Ecto neural progenitor cell (in vitro differentiated cells): Measurements from ENCODE around the gene NYAP2.

Source experiments
- DNase-seq: peaks from one replicate; pipeline ENCODE4 v3.0.0-alpha.2; 2018; ENCODE audit warnings: low spot score

Gene NYAP2

GRCh38 chr2:225484751-225485150 is 85.2 kb downstream of the NYAP2 start:
- no peak for DNase-seq

GRCh38 chr2:225486236-225486635 is 86.7 kb downstream of the NYAP2 start:
- no peak for DNase-seq

- DNase-seq, result no peak
These were observed 88.4 kb downstream of the NYAP2 start for GRCh38 chr2:225487878-225488416.

- DNase-seq, result no peak
These were observed 89.2 kb downstream of the NYAP2 start for GRCh38 chr2:225488743-225489142.

DNA sequence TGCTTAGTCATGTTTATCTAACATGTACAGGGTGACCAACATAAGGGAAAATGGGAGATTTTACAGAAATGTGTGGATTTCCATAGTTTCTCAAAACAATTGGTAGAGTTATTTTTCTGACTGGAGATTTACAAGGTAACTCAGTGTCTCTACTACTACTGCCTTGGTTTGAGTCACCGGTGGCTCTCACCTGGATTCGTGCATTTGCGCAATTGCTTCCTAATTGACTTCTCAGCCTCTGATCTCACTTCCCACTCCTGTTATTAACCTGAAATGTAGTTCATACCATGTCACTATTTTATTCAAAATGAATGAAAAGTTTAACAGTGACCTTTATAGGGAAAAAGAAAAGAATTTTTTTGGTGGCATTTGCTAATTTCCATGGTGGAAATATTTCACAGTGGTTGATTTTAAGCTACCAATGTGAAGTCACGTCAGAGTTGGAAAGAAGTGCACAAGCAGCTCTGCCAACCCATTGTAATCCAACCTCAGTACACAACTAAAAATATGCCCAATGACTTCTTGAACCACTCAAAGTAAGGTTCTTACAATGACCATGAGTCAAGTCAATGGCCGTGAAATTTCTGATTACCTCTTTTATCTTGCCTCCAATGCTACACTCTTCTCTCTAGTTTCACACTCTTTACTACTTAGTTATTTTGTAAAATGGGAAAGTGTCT is 94.0 kb downstream of the NYAP2 start:
- DNase-seq, result no peak

- no peak for DNase-seq
These were observed 94.6 kb downstream of the NYAP2 start for GRCh38 chr2:225494100-225494459.

- DNase-seq, result no peak
These were observed 96.2 kb downstream of the NYAP2 start for GRCh38 chr2:225495706-225496105.

- DNase-seq, result no peak
These were observed 97.1 kb downstream of the NYAP2 start for GRCh38 chr2:225496568-225496967.

GRCh38 chr2:225497166-225497565 is 97.7 kb downstream of the NYAP2 start:
- no peak for DNase-seq

GRCh38 chr2:225501022-225501421 is 101.5 kb downstream of the NYAP2 start:
- DNase-seq, result no peak

DNA sequence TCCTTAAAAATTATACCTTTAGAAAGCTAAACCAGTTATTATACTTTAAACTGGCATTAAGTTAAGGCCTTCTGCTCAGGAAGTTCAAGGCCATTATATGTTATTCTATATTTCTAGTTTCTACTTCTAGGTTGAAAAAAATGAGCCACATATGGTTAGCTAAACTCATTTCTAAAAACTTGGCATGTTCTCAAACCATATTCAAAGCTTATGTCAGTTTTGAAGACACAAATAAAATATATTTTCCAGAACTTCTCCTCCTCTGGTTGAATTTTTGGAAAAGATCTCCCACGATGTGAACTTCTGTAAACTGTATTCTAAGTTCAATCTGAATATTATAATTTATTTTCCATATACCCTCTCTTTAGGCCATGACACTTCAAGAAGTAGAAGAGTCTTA is 103.5 kb downstream of the NYAP2 start:
- no peak for DNase-seq

DNA sequence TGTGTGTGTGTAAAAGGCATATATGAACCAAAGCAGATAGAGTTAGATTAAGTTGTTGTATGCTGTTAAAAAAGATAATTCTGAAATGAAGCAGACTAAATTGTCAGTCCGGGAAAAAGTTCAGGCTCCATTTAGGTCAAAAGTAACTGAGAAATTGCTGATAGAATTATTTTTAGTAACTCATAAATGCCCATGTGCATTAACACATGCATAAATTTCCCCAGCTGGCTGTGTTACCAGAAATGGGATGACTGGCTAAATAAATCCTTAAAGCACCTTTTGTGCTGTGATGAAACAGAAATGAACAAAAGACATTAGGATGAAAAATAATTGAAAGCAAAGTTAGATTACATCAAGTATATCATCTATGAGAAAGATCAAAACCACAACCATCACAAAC is 111.3 kb downstream of the NYAP2 start:
- DNase-seq, result no peak

DNA sequence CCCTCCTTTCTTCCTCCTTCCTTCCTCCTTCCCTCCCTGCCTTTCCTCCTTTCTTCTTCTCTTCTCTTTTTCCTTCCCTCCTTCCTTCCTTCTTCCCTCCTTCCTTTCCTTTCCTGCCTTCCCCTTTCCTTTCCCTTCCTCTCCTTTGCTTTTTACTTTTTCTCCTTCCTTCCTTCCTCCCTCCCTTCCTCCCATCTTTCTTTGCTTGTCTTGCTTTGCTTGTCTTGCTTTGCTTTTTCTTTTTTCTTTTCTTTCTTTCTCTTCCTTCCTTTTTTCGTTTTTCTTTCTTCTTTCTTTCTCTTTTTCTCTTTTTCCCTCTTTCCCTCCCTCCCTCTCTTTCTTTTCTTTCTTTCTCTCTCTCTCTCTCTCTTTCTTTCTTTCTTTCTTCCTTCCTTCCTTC is 113.0 kb downstream of the NYAP2 start:
- no peak for DNase-seq

GRCh38 chr2:225512876-225513540 is 113.5 kb downstream of the NYAP2 start:
- DNase-seq, result no peak

- no peak for DNase-seq
These were observed 115.5 kb downstream of the NYAP2 start for GRCh38 chr2:225515033-225515432.

DNA sequence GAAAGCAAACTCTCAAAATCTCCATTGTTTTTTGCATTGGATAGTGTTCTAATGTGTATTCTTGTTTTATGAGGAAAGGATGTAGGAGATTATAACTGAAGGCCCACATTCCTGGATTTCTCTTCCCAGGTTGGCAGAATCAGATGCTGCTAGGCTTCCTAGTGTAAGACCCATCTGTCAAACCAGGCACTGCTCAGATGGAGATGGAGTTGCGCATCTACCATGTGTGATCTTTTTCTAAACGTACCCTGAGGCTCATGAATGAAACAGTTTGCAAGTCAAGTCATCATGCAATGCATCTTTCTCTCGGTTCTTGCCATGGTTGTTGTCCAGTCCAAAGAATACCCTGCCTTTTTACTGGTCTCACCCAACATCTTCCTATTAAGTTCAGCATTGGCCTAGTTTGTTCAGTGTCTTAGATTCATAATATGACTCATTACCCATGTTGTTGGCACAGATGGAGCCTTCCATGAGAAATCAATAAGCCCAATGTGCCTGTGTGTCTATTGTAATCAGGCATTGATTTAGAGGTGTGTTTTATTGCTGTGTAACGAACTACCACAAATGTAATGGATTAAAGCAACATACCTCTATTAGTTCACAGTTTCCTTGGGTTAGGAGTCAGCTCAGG is 127.4 kb downstream of the NYAP2 start:
- DNase-seq, result no peak

GRCh38 chr2:225531559-225531958 is 132.0 kb downstream of the NYAP2 start:
- no peak for DNase-seq

DNA sequence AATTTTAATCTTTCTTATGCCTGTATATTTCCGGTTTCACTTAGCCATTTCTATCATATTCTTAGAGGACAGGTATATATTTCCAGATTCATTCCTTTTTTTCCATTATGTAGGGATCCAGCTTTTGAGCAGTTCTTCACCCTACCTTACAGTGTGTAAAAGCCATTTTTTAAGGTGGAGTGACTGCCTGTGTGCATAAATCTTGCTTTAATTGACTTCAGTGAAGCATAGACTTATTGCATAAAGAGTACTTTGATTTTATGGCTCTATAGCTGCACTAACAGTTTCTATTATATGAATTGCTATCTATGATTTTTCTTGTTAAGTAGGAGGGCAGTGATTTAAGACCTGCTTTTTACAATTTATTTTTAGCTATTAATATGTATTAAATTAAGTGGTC is 132.6 kb downstream of the NYAP2 start:
- no peak for DNase-seq

GRCh38 chr2:225534037-225534436 is 134.5 kb downstream of the NYAP2 start:
- no peak for DNase-seq

DNA sequence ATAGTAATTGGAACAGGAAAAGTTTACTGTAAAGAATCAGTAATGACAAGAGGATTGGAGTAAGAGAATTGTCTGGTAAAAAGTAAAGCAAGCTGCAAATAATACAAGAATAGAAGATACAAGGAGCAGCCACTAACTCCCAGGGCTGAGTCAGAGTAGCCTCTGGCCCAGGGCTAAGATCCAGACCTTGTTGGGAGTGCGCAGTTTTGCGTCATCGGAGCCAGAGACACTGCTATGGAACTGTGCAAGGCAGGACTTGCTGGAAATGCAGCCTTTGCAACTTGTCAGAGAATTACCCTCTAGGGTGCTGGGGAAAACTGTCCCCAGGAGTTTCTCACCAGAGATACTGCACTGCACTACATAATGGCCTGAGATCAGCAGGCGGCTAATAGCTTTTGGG is 135.2 kb downstream of the NYAP2 start:
- no peak for DNase-seq

DNA sequence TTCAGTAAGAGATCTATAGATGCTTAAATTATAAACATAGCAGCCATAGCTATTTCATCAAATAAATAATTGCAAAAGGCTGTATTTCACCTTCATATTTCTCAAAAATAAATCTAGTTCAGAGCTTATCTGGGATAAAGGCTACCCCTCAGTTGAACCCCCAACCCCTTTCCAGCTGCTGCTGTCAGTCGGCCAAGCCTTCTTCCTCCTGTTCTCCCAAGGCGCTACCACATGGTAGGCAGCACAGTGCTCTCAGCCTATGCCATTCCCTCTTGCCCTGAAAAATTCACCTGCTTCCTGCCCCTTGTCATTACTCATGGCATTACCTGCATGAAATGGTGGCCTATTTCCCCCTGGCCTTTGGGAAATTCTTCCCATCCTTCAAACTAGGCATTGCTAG is 136.5 kb downstream of the NYAP2 start:
- no peak for DNase-seq

DNA sequence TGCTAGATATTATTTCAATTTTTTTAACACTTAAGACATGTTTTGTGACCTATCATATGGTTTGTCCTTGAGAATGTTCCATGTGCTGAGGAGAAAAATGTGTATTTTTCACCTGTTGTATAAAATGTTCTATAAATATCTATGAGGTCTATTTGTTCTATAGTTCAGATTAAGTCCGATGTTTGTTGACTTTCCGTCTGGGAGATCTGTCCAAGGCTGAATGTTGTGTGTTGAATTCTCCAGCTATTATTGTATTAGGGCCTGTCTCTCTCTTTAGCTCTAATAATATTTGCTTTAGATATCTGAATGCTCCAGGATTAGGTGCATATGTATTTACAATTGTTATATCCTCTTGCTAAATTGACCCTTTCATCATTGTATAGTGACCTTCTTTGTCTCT is 144.1 kb downstream of the NYAP2 start:
- no peak for DNase-seq

- DNase-seq, result no peak
These were observed 157.0 kb downstream of the NYAP2 start for GRCh38 chr2:225556461-225556860.
